ENCODE results near the gene MANF.
"Not testable (repeated sequence)": the region's sequence is repeated elsewhere in the genome, so short reads cannot be mapped to it uniquely, and the experiment has no call there.

The MANF gene

DNA sequence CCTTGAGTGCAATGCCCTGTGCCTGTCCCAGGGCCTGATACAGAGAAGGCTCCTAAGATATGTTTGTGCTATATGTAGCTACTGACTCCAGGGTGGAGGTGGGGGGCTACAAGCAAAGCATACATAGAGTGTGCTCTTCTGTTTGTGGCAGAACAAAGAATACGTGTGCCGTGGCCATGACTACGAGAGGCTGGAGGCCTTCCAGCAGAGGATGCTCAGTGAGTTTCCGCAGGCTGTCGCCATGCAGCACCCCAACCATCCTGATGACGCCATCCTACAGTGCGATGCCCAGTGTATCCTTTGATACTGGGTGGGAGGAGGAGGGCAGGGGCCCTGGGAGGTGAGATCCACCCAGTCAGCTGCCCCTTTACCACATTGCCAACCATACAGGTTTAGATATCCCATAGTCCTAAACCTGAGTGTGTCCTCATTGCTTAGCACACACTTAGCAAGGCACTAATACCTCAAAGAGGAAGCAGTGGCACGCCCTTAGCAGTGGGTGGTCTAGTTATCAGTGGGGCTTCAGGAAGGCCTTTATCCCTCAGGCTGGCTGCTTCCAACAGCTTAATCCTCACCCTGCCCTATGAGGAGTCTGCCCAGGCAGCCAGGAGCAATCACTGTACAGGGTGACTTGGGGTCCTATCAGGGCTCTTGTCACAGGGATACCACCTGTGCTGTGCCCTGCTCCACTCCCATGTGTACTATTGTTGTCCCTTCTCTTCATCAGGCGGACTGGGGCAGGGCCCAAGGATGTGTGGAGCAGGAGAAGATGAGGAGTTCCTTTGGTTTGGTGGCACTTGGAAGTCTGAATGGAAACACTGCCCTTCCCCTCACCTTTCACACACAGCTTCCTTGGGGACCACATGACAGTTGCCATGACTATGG lies 30.1 kb upstream of the MANF start:
- no peak overlapping the region for H3K9ac ChIP-seq (ENCODE audit: low read depth, low read length)
- H3K4me1 ChIP-seq (ENCODE audit: control insufficient read depth, insufficient read depth, low read length), result peaks cover 5% of the 10 kb centered on the region
- no peaks in the 10 kb centered on the region for H3K36me3 ChIP-seq (ENCODE audit: insufficient read depth, low read length)
- no peak overlapping the region for H3K4me3 ChIP-seq (ENCODE audit: low read length)
- no peaks in the 10 kb centered on the region for H3K27me3 ChIP-seq (ENCODE audit: control insufficient read depth, insufficient read depth, low read length)
- H3K4me2 ChIP-seq (ENCODE audit: low read length), result no peak overlapping the region
- H3K9me3 ChIP-seq (replicated peaks; ENCODE audit: low read length), result no peaks in the 10 kb centered on the region

DNA sequence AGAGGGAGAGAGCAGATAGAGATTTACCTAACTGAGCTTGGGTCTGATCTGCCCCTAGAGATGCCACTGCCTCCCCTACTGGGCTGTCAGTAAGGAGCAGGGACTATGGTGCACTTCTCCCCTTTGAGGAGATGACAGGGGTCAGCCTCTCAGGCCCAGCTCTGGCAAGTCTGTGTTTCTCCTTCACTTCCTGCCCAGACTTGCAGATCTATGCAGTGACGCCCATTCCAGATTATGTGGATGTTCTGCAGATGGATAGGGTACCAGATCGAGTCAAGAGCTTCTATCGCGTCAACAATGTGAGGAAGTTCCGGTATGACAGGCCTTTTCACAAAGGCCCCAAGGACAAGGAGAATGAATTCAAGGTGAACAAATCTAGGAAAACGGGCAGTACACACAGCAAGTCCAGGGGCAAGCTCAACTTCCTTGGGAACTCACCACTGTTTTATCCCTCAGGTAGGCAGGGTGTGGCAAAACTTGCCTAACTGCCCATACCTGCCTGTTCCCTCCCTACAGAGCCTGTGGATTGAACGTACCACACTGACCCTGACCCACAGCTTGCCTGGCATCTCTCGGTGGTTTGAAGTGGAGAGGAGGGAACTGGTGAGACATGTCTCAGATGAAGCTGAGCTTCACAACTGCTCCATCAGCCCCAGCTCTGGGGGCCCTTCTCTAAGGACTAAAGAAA lies 29.1 kb upstream of the MANF start:
- Histone ChIP-seq H3K9ac (ENCODE audit: low read depth, low read length) (no peak overlapping the region), H3K4me3 (ENCODE audit: low read length) (no peak overlapping the region), H3K36me3 (ENCODE audit: insufficient read depth, low read length) (no peaks in the 10 kb centered on the region), H3K9me3 (replicated peaks; ENCODE audit: low read length) (no peaks in the 10 kb centered on the region), H3K27me3 (ENCODE audit: control insufficient read depth, insufficient read depth, low read length) (no peaks in the 10 kb centered on the region), H3K4me2 (ENCODE audit: low read length) (no peak overlapping the region), H3K4me1 (ENCODE audit: control insufficient read depth, insufficient read depth, low read length) (peaks cover 5% of the 10 kb centered on the region)

DNA sequence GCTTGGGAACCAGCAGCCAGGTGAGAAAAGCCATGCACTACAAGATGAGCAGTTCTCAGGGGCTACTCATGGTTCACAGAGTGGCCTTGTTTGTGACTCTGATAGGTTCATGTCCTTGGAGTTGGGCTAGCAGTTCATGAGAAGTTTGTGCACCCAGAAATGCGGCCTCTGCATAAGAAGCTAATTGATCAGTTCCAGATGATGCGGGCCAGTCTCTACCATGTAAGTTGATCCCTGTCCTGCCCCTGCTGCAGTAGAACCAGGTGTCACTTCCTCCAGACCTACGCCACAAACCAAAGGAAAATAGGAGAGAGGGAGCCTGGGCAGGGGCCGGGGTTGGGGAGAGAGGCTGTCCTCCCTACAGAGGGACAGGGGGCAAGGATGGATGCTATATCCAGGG lies 27.2 kb upstream of the MANF start:
- Histone ChIP-seq H3K9ac (ENCODE audit: low read depth, low read length) (no peak overlapping the region), H3K4me3 (ENCODE audit: low read length) (no peak overlapping the region), H3K4me2 (ENCODE audit: low read length) (no peak overlapping the region), H3K9me3 (replicated peaks; ENCODE audit: low read length) (no peaks in the 10 kb centered on the region), H3K4me1 (ENCODE audit: control insufficient read depth, insufficient read depth, low read length) (peaks cover 5% of the 10 kb centered on the region), H3K36me3 (ENCODE audit: insufficient read depth, low read length) (no peaks in the 10 kb centered on the region), H3K27me3 (ENCODE audit: control insufficient read depth, insufficient read depth, low read length) (no peaks in the 10 kb centered on the region)

DNA sequence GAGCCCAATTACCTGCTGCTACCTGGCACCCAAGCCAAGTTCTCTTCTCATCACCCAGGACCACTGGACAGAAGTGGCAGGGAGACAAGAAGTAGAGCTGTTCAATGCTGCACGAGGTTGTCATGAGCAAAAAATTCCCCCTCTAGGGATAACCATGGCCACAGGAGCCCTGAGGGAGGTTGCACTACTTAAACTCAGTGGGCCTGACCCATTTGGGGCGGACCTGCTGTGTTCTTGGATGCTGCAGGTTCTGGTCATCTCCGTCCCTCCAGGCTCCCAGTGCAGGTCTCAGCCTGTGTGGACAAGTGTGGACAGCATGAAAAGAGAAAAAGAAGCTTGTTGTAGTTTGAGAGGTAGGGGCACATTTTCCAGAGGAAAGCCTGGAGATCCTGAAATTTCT lies 26.1 kb upstream of the MANF start:
- Histone ChIP-seq H3K9me3 (replicated peaks; ENCODE audit: low read length) (no peaks in the 10 kb centered on the region), H3K4me2 (ENCODE audit: low read length) (no peak overlapping the region), H3K36me3 (ENCODE audit: insufficient read depth, low read length) (no peaks in the 10 kb centered on the region), H3K9ac (ENCODE audit: low read depth, low read length) (no peak overlapping the region), H3K27me3 (ENCODE audit: control insufficient read depth, insufficient read depth, low read length) (no peaks in the 10 kb centered on the region), H3K4me3 (ENCODE audit: low read length) (no peak overlapping the region), H3K4me1 (ENCODE audit: control insufficient read depth, insufficient read depth, low read length) (no peaks in the 10 kb centered on the region)

DNA sequence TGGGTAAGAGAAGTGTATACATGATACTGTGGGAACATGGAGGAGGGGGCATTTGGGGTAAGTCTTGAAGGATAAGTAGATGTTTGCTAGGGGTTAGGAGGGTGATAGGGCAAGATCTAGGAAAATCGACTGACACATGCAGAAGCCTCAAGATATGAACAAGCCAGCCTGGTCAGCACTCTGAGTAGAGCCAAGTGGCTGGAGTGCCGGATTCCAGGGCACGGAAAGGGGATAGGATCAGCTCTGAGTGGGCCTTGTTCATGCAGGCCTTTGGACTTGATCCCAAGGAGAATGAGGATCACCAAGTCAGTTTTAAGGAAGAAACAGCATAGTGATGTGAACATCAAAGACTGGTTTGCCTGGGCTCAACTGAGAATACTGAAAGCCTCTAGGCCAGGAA lies 24.3 kb upstream of the MANF start:
- Histone ChIP-seq H3K4me3 (ENCODE audit: low read length) (no peak overlapping the region), H3K4me2 (ENCODE audit: low read length) (no peak overlapping the region), H3K9ac (ENCODE audit: low read depth, low read length) (no peak overlapping the region), H3K36me3 (ENCODE audit: insufficient read depth, low read length) (no peaks in the 10 kb centered on the region), H3K9me3 (replicated peaks; ENCODE audit: low read length) (no peaks in the 10 kb centered on the region), H3K27me3 (ENCODE audit: control insufficient read depth, insufficient read depth, low read length) (no peaks in the 10 kb centered on the region), H3K4me1 (ENCODE audit: control insufficient read depth, insufficient read depth, low read length) (no peaks in the 10 kb centered on the region)

DNA sequence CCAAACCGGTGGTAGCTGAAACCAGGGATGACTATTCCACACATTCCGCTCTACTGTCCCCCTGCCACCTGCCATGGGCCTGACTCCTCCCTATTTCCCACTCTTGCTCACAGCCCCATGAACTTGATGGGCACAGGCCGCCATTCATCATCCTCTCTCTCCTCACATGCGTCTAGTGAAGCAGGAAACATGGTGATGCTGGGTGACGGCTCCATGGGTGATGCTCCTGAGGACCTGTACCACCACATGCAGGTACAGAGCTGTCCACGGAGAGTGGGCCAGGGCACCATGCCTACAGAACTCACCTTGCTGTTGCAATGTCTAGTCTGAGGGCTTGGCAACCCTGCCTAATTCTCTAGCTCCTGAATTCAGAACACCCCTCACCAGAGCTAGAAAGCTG lies 23.3 kb upstream of the MANF start:
- H3K27me3 ChIP-seq (ENCODE audit: control insufficient read depth, insufficient read depth, low read length), result no peaks in the 10 kb centered on the region

DNA sequence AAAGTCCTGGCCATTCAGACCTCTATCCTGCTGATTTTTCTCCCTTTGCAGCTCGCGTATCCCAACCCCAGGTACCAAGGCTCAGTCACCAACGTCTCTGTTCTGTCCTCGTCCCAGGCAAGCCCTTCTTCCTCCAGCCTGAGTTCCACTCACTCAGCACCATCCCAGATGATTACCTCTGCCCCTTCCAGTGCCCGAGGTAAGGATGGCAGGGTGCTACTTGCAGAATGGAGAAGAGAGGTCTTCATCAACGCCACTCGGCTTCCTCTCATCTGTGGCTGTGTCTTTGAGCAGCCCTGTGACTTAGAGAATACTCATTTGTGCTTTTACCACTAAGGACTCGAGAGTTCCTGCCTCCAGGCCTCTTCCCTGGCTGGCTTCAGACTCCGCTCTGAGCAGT lies 22.6 kb upstream of the MANF start:
- Histone ChIP-seq H3K9ac (ENCODE audit: low read depth, low read length) (no peak overlapping the region), H3K4me2 (ENCODE audit: low read length) (no peak overlapping the region), H3K36me3 (ENCODE audit: insufficient read depth, low read length) (no peaks in the 10 kb centered on the region), H3K4me1 (ENCODE audit: control insufficient read depth, insufficient read depth, low read length) (no peaks in the 10 kb centered on the region), H3K27me3 (ENCODE audit: control insufficient read depth, insufficient read depth, low read length) (no peaks in the 10 kb centered on the region), H3K9me3 (replicated peaks; ENCODE audit: low read length) (no peaks in the 10 kb centered on the region), H3K4me3 (ENCODE audit: low read length) (no peak overlapping the region)

More for the DNA sequence above, 23.3 kb upstream of the MANF start:
- Histone ChIP-seq H3K9ac (ENCODE audit: low read depth, low read length) (no peak overlapping the region), H3K4me2 (ENCODE audit: low read length) (no peak overlapping the region), H3K4me1 (ENCODE audit: control insufficient read depth, insufficient read depth, low read length) (no peaks in the 10 kb centered on the region), H3K9me3 (replicated peaks; ENCODE audit: low read length) (no peaks in the 10 kb centered on the region), H3K36me3 (ENCODE audit: insufficient read depth, low read length) (no peaks in the 10 kb centered on the region), H3K4me3 (ENCODE audit: low read length) (no peak overlapping the region)

DNA sequence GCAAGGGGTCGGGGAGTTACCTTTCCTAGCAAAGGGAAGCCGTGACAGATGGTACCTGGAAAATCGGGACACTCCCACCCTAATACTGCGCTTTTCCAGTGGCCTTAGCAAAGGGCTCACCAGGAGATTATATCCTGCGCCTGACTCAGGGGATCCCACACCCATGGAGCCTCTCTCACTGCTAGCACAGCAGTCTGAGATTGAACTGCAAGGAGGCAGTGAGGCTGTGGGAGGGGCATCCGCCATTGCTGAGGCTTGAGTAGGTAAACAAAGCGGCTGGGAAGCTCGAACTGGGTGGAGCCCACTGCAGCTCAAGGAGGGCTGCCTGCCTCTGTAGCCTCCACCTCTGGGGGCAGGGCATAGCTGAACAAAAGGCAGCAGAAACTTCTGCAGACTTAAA lies 16.8 kb upstream of the MANF start:
- not testable (repeated sequence) for H3K4me2 ChIP-seq (ENCODE audit: low read length); H3K4me1 ChIP-seq (ENCODE audit: control insufficient read depth, insufficient read depth, low read length); H3K4me3 ChIP-seq (ENCODE audit: low read length); H3K9ac ChIP-seq (ENCODE audit: low read depth, low read length); H3K9me3 ChIP-seq (replicated peaks; ENCODE audit: low read length); H3K36me3 ChIP-seq (ENCODE audit: insufficient read depth, low read length); H3K27me3 ChIP-seq (ENCODE audit: control insufficient read depth, insufficient read depth, low read length)

DNA sequence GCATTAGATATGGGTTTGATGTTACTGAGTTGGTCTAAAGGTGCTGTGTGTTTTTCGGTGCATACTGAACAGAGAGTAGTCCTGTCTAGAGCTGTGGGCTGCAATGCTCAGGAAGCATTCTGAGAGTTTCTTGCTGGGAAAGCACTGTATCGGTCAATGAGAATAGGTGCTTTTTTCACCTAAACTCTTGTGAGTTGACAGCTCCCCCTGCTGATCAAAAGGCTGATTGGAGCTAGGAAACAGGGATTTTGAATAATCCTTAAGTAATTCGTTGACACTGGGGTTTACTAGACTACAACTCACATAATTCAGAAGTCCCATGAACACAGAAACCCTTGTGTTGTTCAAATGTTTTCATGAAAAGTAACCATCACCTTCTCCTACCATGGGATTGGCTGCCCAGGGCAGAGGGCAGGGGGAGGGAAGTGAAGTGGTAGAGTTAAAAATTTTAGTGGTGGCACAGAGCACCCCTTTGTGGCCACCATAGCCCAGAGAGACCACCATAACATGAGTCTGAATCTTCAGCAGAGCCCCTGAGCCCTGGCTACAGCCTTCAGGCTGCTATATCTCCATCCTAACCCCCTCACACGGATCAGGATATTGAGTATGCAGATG lies 13.0 kb upstream of the MANF start:
- Histone ChIP-seq H3K36me3 (ENCODE audit: insufficient read depth, low read length) (no peaks in the 10 kb centered on the region), H3K27me3 (ENCODE audit: control insufficient read depth, insufficient read depth, low read length) (peaks cover 5% of the 10 kb centered on the region), H3K4me1 (ENCODE audit: control insufficient read depth, insufficient read depth, low read length) (no peaks in the 10 kb centered on the region), H3K4me3 (ENCODE audit: low read length) (no peak overlapping the region), H3K9ac (ENCODE audit: low read depth, low read length) (no peak overlapping the region), H3K4me2 (ENCODE audit: low read length) (no peak overlapping the region), H3K9me3 (replicated peaks; ENCODE audit: low read length) (no peaks in the 10 kb centered on the region)

DNA sequence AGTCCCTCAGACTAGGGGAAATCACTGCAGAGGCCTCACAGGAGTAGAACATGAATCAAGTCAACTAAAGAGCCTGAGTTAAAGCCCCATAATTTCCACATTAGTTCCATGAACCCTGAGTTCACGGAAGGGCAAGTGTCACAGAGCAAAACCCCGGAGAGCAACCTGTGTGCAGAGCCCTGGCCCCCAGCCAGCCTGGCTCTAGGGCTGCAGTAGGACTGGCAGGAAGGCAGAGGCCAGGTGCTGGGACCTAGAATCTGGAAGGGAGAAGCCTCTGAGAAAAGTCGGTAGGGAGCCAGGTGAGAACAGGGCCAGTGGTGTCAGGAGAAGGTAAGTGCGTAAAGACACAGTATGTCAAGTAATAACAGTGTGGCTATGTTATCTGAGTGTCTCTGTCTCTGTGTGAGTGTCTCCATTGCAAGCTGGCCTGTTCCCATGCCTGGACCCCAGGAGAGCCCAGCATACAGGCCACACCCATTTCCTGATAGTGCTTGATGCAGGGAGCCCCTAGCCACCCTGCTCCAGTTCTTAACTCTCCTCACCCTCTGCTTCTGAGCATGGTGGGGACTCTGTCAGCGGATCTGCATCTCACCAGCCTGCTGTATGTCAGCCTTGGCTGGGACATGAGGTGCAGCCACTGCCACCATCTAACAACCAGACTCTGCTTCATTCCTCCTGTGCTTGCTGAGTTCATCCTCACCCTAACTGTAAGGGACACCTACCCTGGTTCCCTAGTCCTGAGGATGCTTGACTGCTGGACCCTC lies 11.3 kb upstream of the MANF start:
- H3K9ac ChIP-seq (ENCODE audit: low read depth, low read length), result no peak overlapping the region
- H3K27me3 ChIP-seq (ENCODE audit: control insufficient read depth, insufficient read depth, low read length), result peaks cover 5% of the 10 kb centered on the region
- H3K4me2 ChIP-seq (ENCODE audit: low read length), result no peak overlapping the region
- no peak overlapping the region for H3K4me3 ChIP-seq (ENCODE audit: low read length)
- H3K9me3 ChIP-seq (replicated peaks; ENCODE audit: low read length), result no peaks in the 10 kb centered on the region
- no peaks in the 10 kb centered on the region for H3K4me1 ChIP-seq (ENCODE audit: control insufficient read depth, insufficient read depth, low read length)
- no peaks in the 10 kb centered on the region for H3K36me3 ChIP-seq (ENCODE audit: insufficient read depth, low read length)

DNA sequence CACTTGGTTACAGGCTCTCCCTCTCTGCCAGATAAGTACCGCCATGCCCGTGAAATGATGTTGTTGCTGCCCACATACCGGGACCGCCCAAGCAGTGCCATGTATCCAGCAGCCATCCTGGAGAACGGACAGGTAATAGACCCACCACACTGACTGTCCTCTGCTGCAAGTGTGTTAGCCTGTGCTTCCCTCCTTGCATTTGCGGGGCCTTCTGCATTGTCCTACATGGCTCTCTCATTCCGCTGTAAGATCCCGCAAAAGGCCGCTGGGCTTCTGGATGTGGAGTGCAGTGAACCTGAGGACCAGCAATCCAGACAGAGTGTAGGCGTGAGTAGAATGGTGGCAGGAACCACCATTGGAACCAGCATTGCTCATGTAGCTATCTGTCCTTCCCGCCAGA lies 10.6 kb upstream of the MANF start:
- H3K9ac ChIP-seq (ENCODE audit: low read depth, low read length), result no peak overlapping the region
- H3K36me3 ChIP-seq (ENCODE audit: insufficient read depth, low read length), result no peaks in the 10 kb centered on the region
- H3K4me2 ChIP-seq (ENCODE audit: low read length), result no peak overlapping the region
- no peak overlapping the region for H3K4me3 ChIP-seq (ENCODE audit: low read length)
- peaks cover 5% of the 10 kb centered on the region for H3K27me3 ChIP-seq (ENCODE audit: control insufficient read depth, insufficient read depth, low read length)
- H3K4me1 ChIP-seq (ENCODE audit: control insufficient read depth, insufficient read depth, low read length), result no peaks in the 10 kb centered on the region
- no peaks in the 10 kb centered on the region for H3K9me3 ChIP-seq (replicated peaks; ENCODE audit: low read length)
